Activated CD8-positive, alpha-beta memory T cell treated with anti-CD3 and anti-CD28 coated beads, Interleukin-2, amount 50 U/mL, for 1 hour (primary cell): Measurements from ENCODE around the gene TMEM245.

Experiments used
- DNase-seq: peaks from one replicate; pipeline ENCODE4 v3.0.0-alpha.2; 2020; ENCODE audit errors: extremely low read depth

The TMEM245 gene

DNA sequence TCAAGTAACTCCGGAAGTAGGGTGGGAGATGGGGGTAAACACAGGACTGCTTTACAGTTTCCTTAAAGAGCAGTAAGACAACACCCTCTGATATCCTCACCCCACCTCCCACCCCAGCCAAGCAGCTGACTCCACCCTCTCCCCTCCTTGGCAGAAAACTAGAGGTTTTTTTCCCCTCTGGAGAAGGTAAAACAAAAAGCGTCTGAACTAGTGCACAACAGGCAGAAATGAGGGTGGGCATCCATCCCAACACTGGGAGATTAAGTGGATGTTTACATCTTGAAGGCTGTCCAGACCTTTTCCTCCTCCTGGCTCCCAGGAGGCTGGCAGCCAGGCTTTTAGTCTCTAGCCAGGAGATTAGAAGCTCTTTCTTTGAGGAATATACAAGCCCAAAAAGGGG lies 92.6 kb downstream of the TMEM245 start:
- DNase-seq = no peak

DNA sequence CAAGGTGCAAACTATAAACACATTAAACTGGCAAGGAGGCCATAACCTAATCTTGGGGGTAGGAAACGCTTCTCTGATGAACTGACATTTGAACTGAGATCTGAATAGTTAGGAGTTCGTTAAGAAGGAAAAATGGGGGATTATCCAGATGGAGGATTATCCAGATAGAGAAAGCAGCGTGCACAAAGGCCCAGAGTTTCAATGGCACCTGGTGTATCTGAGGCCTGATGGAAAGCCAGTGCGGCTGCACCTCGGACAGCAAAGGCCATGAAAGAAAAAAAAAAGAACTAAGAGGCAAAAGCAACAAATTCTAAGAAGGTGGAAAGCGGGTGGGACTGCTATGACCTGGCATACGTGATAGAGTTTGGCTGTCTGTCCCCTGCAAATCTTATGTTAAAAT lies 93.4 kb downstream of the TMEM245 start:
- no peak for DNase-seq

DNA sequence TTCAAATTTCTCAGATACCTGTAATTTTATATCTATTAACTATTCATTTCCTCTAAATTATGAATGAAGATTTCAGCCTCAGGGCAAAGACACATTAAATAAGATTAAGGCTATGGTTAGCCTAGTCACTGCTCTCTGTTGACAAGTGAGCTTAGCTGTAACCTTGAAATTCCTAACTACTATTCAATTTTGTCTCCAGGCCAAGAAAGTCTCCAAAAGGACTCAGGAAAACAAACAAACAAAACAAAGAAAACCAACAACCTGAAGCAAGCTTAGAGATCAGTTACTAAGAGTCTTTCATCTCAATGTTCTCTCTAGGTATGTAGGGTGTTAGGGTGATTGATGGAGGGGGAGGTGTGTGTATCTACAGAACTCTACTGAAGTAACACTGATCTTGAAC lies 96.9 kb downstream of the TMEM245 start:
- DNase-seq = no peak

DNA sequence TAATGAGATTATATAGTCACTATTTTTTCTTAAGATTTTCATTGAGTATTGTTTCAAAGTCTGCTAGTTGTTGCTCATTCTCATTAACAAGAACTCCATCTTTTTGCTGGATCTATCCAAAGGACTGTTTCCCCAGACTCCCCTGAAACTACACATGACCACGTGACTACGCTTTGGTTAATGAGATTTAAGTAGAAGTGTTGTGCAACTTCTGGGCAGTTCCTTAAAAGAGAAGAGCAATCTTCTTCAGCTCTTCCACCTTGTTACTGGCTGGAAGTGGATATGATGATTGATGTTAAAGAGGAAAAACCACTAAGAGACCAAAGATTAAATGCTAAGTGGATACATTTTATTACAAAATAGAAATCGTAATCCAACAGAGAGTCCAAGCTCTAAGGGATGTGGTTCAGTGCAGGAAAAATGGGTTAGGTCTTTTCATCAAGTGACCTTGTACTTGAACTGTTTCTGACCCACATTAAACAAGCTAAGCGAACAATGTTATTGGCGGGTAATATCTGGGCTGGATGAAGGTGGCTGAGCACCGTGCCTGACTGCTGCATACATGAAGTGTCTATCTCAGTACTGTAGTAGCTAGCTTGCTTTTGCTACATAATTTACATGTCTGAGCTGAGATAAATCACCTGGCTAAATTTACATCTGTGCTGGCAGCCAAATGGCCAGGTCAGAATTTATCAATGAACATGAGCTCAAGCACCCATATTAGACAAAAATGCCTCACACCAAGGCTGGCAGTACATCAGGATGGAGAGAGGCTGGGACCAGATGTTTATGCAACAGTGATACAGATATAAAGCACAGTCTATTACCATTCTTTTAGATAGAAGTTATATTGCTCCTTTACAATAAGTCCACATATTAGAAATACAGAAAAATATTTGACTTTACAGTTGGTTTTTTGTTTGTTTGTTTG lies 98.9 kb downstream of the TMEM245 start:
- no peak for DNase-seq

DNA sequence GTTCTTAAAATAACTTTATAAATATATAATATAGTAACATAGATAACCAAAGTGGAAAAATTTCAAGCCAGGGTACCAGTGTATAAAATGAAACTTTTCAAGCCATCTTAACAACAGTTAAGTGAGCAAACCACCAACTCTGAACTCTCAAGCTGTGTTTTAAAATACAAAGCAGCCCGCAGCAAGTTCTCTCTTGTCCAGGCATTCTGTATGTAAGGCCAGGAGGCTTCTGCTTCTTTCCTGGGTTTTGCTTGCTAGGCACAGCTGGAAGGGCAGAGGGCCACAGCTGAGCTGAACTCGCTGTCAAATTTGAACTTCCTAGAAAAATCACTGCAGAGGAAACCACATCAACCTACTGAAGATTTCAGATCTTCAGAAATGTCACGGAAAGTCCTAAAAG lies 99.6 kb downstream of the TMEM245 start:
- DNase-seq = no peak

DNA sequence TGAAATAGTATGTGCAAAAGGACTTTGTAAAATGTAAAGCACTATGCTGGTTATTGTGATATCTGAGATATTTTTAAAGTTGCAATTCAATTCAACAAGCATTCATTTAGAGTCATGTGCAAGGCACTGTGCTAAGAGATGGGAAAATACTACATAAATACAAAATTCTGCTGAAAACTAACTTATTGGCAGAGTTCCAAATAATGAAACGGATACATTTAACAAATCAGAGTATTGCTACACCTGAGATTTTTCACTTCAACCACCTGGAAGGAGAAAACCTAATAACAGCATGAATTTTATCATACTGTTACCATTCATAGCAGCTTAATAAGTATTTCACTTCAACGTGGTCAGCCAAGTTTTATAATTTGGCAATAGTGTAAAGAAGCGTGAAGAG lies 100.3 kb downstream of the TMEM245 start:
- no peak for DNase-seq

DNA sequence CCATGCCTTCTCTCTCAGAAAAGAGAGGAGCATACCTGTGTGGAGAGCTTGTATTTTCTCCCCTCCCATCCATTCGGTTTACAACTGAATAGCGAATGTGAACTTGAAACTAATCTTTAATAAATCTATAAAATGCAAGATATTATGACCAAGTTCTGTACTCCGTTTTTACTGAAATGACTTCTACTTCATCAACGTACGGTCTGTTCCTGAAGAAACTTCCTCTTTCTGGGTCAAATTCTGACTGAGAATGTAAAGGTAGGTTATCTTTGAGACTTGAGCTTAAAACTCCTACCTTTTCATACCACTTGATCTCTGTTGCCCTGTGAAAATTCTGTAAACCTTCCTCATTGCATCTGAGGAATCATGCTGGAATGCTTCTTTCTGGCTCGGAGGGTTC lies 102.3 kb downstream of the TMEM245 start:
- DNase-seq = no peak

DNA sequence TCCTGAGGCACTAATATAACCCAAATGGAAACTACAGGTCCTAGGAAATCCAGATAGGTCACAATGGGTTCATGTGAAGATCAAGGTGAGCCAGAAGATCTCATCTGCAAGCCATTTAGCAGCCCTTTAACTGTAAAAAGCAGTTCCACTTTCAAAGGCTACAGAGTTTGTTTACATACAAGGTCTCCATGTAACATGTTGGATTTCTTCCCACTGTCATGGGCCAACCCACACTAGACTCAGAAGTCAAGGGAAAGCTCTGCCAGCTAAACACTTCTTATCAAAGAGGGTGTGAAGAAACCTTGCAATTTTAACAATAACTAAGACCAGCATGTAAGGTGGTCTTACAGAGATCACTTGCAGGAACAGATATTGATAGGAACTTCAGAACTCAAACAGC lies 102.7 kb downstream of the TMEM245 start:
- DNase-seq = no peak

DNA sequence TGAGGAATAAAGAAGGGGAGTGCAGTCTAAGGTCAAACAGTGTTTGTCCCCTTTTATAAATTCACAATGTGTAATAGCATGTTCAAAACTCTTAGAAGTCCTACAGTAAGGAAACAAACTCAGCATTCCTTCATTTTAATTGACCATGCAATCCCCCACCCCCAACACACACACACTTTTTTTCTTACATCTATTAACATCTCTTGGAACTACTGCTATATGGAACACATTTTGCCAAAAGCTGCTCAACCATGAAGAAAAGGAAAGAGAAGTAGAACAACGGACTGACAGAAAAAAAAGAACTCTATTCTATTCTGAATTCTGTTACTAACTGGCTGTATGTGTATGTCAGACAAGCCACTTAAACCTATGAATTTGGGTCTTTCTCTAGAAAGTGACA lies 103.6 kb downstream of the TMEM245 start:
- no peak for DNase-seq

DNA sequence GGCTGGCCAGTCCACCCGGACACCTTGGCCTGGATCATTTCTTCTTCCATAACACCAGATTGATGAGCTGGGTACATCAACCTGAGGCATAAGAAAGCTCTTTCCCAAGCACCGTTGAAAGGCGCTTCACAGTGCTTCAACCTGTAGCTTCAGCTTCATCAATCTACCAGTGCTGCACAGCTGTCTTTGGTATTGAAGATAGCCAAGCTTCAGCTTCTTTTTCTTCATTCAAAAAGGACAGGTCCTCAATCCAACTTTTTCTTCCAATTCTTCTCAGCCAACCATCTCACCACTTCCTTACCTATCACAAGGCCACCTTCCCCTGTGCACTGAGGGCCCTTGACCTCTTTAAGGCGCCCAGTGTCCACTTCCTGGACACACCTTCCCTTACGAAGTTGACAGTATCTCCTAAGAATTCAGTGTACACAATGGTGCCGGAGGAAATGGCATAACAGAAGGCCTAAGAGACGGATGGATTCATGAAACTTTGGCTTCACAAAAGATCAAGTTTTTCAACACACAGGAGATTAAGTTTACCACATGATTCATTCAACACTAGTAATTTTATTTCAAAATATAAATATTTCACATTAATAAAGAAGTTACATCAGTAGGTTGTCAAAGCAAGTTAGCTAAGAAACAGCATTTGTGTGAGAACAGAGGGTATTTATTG lies 105.0 kb downstream of the TMEM245 start:
- DNase-seq = no peak

DNA sequence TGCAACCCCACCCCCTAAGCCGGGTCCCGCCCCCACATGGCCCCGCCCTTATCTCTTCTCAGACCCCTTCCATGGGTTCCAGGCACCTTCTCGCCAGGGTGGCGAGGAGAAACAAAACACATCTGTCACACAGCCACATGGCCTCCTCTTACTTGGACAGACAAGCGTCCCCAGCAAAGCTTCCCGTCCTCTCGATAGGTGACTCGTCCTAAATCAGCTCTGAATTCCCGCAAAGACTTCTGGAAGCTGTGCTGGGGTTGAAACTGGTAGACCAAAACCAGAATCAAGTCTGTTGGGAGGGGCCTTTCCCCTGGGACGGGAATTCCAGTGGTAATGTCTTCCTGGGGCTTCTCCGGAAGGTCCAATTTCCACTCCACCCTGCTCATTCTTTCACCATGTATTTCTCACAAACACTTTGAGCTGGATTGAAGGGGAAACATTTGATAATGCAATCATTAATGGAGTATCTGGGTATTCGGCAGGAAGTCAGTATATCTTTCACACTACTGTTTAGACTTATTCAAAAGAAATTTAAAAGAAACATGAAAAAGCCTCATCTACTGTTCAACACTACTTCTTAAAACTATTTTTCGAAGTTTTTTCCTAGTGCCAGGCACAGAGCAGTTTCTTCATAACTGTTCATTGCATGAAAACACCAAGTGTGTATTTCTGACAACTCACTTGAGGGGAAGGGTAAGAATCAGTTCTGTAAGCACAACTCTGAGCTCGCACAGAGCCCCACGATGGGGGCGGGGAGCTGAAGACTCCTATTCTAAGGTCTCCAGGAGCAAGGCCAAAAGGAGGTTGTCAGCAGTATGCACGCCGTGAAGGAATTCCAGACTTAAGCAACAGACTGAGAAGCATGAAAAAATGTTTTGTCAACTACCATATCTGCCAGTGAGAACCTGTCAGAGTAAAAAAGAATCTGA lies 105.8 kb downstream of the TMEM245 start:
- no peak for DNase-seq

DNA sequence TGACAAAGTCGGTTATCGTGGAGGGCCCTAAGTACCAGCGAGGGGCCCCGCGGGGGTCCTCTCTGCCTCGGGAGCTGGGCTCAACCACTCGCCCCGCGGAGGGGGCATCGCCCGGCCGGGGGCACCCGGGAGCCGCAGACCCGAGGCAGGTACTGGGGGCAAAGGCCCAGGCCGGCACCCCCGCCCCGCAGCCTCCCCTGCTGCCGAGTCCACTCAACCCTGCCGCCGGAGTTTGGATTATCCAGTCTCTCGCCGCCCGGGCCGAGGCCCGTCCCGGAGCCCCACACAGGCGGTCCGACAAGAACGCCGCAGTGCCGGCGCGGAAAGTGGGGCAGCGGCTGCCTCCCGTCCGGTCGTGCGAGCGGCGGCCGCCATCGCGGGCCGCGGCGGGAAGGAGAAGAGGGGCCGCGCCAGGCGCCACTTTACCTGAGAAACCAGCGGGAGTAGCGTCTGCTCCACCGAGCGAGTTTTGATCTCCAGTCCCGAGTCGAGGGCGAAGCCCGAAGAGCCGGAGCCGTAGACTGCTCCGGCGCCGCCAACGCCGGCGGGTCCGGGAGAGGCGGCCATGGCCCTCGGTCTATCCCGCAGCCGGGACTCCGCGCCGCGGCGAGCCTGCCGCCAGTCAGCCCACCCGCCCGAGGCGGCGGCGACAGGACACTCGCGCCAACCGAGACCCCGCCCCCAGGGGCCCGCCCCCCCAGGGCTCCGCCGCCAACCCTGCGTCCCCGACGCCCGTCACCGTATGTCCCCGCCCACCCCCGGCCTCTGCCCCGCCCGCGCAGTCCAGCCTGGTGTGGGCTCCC lies 106.7 kb downstream of the TMEM245 start, which contains the start of gene CTNNAL1:
Gene CTNNAL1 (minus strand): TSS at position 624 of the 803 bp plus-strand sequence. CDS start 57 bp downstream, at position 567.
- DNase-seq = peak; percentile 43

DNA sequence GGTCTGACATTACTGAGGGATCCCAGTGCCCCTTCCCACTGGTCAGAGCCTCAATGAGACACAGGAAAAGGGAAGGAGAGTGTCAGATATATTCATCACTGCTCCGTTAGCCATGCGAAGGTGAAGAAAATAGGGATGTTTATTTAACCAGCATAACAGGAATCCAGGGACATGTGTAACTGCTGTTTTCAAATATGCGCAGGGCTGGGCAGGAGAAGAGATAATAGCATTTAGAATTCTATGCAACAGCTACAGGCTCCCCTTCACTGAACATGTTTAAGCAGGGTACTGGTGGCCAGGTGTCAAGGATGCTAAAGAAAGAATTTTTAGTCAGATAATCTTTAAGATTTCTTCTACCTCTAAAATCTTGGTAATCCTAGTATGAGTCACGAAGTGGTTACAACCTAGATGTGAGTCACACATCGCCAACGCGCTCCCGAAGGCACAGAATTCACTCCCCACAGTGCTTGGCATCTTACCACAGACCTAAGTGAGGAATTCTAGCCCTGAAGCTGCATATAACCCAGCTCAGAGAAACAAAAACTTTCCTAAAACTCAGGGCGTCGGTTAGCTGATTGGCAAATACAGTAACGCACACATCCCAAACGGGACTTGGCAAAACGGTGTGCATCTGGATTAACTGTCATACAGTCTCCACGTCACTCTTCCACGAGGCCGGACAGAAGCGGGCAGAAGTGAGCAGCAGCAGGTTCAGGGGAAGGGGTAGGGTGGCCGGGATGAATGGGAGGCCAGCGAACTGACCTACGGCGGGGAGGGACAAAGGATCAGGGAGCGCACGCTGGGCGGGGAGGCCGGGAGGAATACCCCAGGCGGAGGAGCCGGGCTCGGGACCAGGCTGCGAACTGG lies 107.5 kb downstream of the TMEM245 start:
- DNase-seq = peak; percentile 8

DNA sequence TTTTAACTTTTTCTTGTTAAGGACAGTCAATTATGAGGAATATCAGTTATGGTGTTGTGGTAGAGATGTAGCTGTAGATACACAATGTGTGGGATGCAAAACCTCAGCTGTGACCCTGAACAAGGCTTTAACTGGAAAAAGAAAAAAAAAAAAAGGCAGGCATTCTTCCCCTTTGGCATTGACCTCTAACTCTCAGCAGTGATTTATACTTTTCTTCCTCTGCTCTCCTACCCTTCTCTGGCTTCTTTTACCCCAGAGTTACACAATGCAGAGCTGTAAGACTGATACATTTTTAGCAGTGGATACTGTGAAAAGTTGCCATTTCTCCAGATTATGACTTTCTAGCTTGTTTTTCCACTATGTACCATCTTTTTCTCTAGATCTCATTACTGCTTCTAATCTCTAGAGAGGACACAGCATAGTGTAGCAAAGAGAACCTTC lies 108.5 kb downstream of the TMEM245 start:
- no peak for DNase-seq

DNA sequence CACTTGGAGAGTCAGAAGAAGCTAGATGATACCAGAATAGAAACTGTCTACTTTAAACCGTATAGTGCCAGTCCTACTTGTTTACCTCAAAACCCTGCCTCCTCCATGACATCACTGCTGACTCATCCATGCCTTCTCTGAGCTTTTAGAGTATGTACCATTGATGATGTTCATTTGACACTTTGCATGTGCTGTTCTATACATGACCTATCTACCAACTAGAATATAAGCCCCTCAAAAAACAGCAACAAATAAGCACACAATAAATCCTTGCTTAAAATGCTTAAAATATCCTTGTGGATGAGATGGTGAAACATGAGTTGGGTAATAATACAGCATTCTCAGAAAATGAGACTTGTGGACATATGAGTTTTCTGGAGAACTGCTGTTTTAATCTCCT lies 109.0 kb downstream of the TMEM245 start:
- DNase-seq = peak; percentile 28

DNA sequence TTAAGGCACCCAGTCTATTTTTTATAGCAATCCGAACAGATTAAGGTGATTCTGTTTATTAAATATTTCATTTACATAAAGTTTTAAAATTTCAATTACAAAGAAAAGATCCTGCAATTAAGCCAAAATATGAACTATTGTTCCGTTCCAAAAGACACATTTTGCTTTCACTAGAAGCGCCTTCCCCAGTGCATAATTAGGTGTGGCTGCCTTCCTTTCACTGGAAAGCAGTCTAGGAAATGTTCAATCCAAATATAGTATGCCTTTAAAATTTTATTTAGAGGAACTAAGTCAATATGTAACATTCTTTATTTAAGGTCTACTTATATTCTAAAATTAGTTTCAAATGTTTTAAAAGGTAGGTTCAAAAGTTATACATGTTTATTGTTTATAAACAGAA lies 114.1 kb downstream of the TMEM245 start:
- no peak for DNase-seq

DNA sequence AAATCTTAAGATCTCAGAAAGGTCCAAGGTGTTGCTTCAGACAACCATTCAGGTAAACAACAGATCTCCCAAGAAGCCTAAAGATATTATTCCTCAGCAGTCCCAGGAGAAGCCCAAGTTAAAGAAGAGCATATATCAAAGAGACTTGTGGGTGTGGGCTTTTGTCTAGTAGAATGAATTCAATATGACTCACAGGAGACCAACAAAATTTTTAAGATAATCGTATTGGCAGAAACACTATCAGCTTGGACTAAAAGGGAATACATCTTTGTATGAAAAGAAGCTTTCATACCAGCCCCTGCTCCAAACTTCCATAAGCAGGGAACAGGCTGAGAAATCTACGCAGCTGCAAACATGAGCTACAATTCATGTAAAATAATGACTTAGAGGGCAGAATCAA lies 116.6 kb downstream of the TMEM245 start:
- no peak for DNase-seq

DNA sequence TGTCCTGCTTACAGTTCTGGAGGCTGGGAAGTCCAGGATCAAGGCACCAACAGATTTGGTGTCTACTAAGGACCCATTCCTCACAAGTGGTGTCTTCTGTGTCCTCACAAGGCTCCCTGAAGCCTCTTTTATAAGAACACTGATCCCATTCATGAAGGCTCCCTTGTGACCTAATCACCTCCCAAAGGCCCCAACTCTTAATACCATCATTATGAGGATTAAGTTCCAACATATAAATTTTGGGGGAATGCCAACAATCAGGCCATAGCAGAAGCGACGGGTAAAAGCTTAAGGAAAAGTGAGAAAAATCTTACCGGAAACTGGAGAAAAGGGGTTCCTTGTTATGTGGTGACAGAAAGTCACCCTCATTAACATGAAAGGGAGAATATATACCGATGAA lies 117.6 kb downstream of the TMEM245 start:
- DNase-seq = no peak

DNA sequence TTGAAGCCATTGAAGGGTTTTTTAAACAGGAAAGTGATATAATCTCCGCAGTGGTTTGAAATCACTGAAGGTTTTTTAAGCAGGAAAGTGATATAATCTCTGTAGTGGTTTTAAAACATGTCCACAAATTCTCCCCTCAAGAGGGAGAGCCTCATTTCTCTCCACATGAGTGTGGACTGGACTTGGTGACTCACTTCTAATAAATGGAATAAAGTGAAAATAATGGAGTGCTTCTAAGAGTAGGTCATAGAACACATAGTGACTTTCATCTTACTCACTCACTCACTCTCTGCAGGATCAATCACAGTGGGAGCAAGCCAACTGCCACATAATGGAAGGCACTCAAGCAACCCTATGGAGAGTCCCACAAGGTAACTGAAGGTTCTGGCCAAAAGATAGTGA lies 118.5 kb downstream of the TMEM245 start:
- DNase-seq = no peak

DNA sequence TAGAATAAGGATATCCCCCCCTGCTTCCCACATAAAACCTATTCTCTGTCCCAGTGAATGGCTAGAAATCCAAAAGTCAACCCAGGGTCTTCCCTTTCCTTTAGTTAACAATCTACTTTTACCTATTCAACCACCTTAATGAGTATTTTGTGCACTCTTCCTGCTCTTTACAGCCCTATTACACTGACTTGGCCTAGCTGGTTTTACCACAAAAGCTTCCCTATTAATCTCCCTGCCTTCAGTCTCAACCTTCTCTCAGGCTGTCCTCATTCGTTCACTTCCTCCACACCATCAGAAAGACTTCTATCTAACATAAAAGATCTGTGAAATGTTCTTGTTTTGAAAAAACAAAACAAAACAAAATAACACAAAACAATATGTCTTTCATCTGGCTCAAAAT lies 122.6 kb downstream of the TMEM245 start:
- DNase-seq = no peak
